ENCODE data around the gene DCTN5.

- TF ChIP-seq CTCF (IDR thresholded peaks at IDR 0.05; ENCODE audit: extremely low read depth in 1 of 2, insufficient read depth in 1 of 2, low read depth in 1 of 2, low read length in 2 of 2) (no peak), MAX (IDR thresholded peaks at IDR 0.05; ENCODE audit: insufficient read depth, insufficient read length) (no peak), POLR2A (IDR thresholded peaks at IDR 0.05; ENCODE audit: low read depth, low read length) (no peak), MYC (IDR thresholded peaks at IDR 0.05; ENCODE audit: low read depth, low read length) (no peak), POLR2AphosphoS5 (IDR thresholded peaks at IDR 0.05; ENCODE audit: insufficient read depth, low read depth, low read length) (no peak), JUN (IDR thresholded peaks at IDR 0.05; ENCODE audit: borderline replicate concordance, insufficient read depth, insufficient read length, low read depth) (no peak), EZH2 (IDR thresholded peaks at IDR 0.05; ENCODE audit: borderline replicate concordance, low read depth, low read length, severe bottlenecking) (no peak), FOS (IDR thresholded peaks at IDR 0.05; ENCODE audit: borderline replicate concordance, insufficient read depth, low read length) (no peak)
These were observed 26.0 kb downstream of the DCTN5 start for GRCh38 chr16:23667355-23667659.
